ENCODE measurements around the gene PPP1R8.
"Not testable (repeated sequence)": the region's sequence is repeated elsewhere in the genome, so short reads cannot be mapped to it uniquely, and the experiment has no call there.

Gene PPP1R8

GRCh38 chr1:27833470-27833869 is 2.9 kb downstream of the PPP1R8 start:
- DNase-seq = no peak

- no peak for DNase-seq
Measured at GRCh38 chr1:27835046-27835445, 4.5 kb downstream of the PPP1R8 start.

GRCh38 chr1:27835501-27835900 is 4.9 kb downstream of the PPP1R8 start:
- no peak for DNase-seq

GRCh38 chr1:27849951-27850350 is 19.4 kb downstream of the PPP1R8 start:
- no peak for DNase-seq

- no peak for DNase-seq
Measured at GRCh38 chr1:27855085-27855484, 24.5 kb downstream of the PPP1R8 start.

- no peak for DNase-seq
Measured at GRCh38 chr1:27856561-27857343, 26.2 kb downstream of the PPP1R8 start.

- DNase-seq = not testable (repeated sequence)
Measured at GRCh38 chr1:27857552-27857951, 27.0 kb downstream of the PPP1R8 start.

GRCh38 chr1:27858072-27858948 is 27.7 kb downstream of the PPP1R8 start:
- peak; percentile 82 for DNase-seq

- no peak for DNase-seq
Measured at GRCh38 chr1:27858949-27859576, 28.5 kb downstream of the PPP1R8 start.

- DNase-seq = no peak
Measured at GRCh38 chr1:27861436-27861835, 30.9 kb downstream of the PPP1R8 start.

- no peak for DNase-seq
Measured at GRCh38 chr1:27862004-27862403, 31.4 kb downstream of the PPP1R8 start.

GRCh38 chr1:27862671-27863537 is 32.3 kb downstream of the PPP1R8 start:
- no peak for DNase-seq

- DNase-seq = no peak
Measured at GRCh38 chr1:27863538-27863915, 32.9 kb downstream of the PPP1R8 start.

GRCh38 chr1:27864264-27864895 is 33.8 kb downstream of the PPP1R8 start:
- peak; percentile 39 for DNase-seq

GRCh38 chr1:27865821-27866220 is 35.2 kb downstream of the PPP1R8 start:
- no peak for DNase-seq

- no peak for DNase-seq
Measured at GRCh38 chr1:27868556-27868931, 38.0 kb downstream of the PPP1R8 start.

- peak; percentile 56 for DNase-seq
Measured at GRCh38 chr1:27868932-27869718, 38.5 kb downstream of the PPP1R8 start.

- no peak for DNase-seq
Measured at GRCh38 chr1:27869719-27870085, 39.1 kb downstream of the PPP1R8 start.

GRCh38 chr1:27871076-27871475 is 40.5 kb downstream of the PPP1R8 start:
- DNase-seq = not testable (repeated sequence)

GRCh38 chr1:27872059-27872801 is 41.6 kb downstream of the PPP1R8 start, which contains the start of gene THEMIS2:
TSS of gene THEMIS2 (plus strand) at chr1:27872544. CDS start at chr1:27872572, 28 bp downstream.
- peak; percentile 75 for DNase-seq
